Tibial artery (tissue), 4 donors: Measurements from ENCODE around the gene SCNN1B.
"Not testable (repeated sequence)": the region's sequence is repeated elsewhere in the genome, so short reads cannot be mapped to it uniquely, and the experiment has no call there.

Source experiments
- DNase-seq, 2 donors: peaks; one replicate each; pipeline ENCODE4 v3.0.0-alpha.2; 2019
- H3K27ac ChIP-seq, 2 donors: fragments of 200-600 bp; sonication (generic) in 1 of 2; 1 replicate in 1 of 2; 2 replicates in 1 of 2; pipeline ENCODE4 v1.5.1; 2018 to 2019; ENCODE audit warnings: mild to moderate bottlenecking in 1 of 2
- H3K27me3 ChIP-seq, 2 donors: fragments of 200-600 bp; sonication (generic) in 1 of 2; one replicate each; pipeline versions ENCODE4 v1.5.1 to v1.6.0; 2016 to 2019
- H3K36me3 ChIP-seq, 3 donors: fragments of 200-600 bp; sonication (generic) in 2 of 3; one replicate each; pipeline ENCODE4 v1.5.1; 2016 to 2019; ENCODE audit warnings: mild to moderate bottlenecking in 2 of 3
- H3K4me1 ChIP-seq, 4 donors: fragments of 200-600 bp; sonication (generic) in 2 of 4; 1 replicate in 3 of 4; 2 replicates in 1 of 4; pipeline ENCODE4 v1.5.1; 2016 to 2019
- H3K4me3 ChIP-seq, 2 donors: fragments of 200-600 bp; sonication (generic) in 1 of 2; 1 replicate in 1 of 2; 2 replicates in 1 of 2; pipeline ENCODE4 v1.5.1; 2018 to 2019; ENCODE audit warnings: mild to moderate bottlenecking in 2 of 2
- H3K9me3 ChIP-seq, 3 donors: fragments of 200-600 bp; sonication (generic) in 1 of 3; one replicate each; pipeline ENCODE4 v1.5.1; 2016 to 2019
- CTCF ChIP-seq, 2 experiments: fragments of 200-600 bp in 1 of 2; fragments of 450-650 bp in 1 of 2; IDR thresholded peaks; one replicate each; pipeline ENCODE4 v1.5.1; 2017 to 2019; ENCODE audit warnings: antibody characterized with exemption in 2 of 2, mild to moderate bottlenecking in 1 of 2, moderate library complexity in 1 of 2
- intact Hi-C: fragments of 100-400 bp; cut with DNase I; formaldehyde crosslinking; loops from one replicate; pipeline ENCODE4 v1.15.0; 2023; ENCODE audit warnings: low total_unique reads

Gene SCNN1B

GRCh38 chr16:23302045-23302956, at the start of gene SCNN1B:
Gene SCNN1B (plus strand): TSS chr16:23302302. CDS start chr16:23348600, 46,298 bp downstream.
- Histone ChIP-seq H3K27ac (no peak within 1 kb of the TSS), H3K9me3 (no peaks in the 10 kb centered on the region), H3K27me3 (peaks cover 0 to 30% of the 10 kb centered on the region in 2 donors), H3K4me3 (peak within 1 kb of the TSS; percentile 11 to 16), H3K36me3 (no peaks in the 10 kb centered on the region), H3K4me1 (peaks cover 0 to 9% (median 2%) of the 10 kb centered on the region in 4 donors)
- TF ChIP-seq CTCF (IDR thresholded peaks at IDR 0.05): no peak
- DNase-seq: no peak
- intact Hi-C loops: no loop called here

GRCh38 chr16:23252310-23252709, 49.8 kb upstream of the SCNN1B start:
- intact Hi-C loops: no loop called here
- Histone ChIP-seq H3K27me3 (peaks cover 0 to 9% of the 10 kb centered on the region in 2 donors), H3K36me3 (no peaks in the 10 kb centered on the region), H3K9me3 (no peaks in the 10 kb centered on the region), H3K4me1 (peaks cover 0 to 20% (median 13%) of the 10 kb centered on the region in 4 donors), H3K27ac (no peak overlapping the region), H3K4me3 (no peak overlapping the region)
- TF ChIP-seq CTCF (IDR thresholded peaks at IDR 0.05): no peak
- DNase-seq: no peak

GRCh38 chr16:23253650-23254049, 48.5 kb upstream of the SCNN1B start:
- H3K4me3 ChIP-seq, H3K27me3 ChIP-seq, intact Hi-C loops, DNase-seq, H3K4me1 ChIP-seq, H3K9me3 ChIP-seq, H3K27ac ChIP-seq, H3K36me3 ChIP-seq: not testable (repeated sequence)

- Histone ChIP-seq H3K4me3 (no peak overlapping the region), H3K4me1 (peaks cover 0 to under 1% (median 0%) of the 10 kb centered on the region in 4 donors), H3K36me3 (no peaks in the 10 kb centered on the region), H3K27ac (no peak overlapping the region), H3K9me3 (no peaks in the 10 kb centered on the region), H3K27me3 (peaks cover 0 to 9% of the 10 kb centered on the region in 2 donors)
- DNase-seq: no peak
- no peak for TF ChIP-seq CTCF (IDR thresholded peaks at IDR 0.05)
- intact Hi-C loops: no loop called here
Measured at GRCh38 chr16:23254338-23254737, 47.8 kb upstream of the SCNN1B start.

GRCh38 chr16:23255000-23255399, 47.1 kb upstream of the SCNN1B start:
- H3K27ac ChIP-seq: no peak overlapping the region
- DNase-seq: no peak
- peaks cover 0 to 9% of the 10 kb centered on the region in 2 donors for H3K27me3 ChIP-seq
- no peaks in the 10 kb centered on the region for H3K9me3 ChIP-seq
- TF ChIP-seq CTCF (IDR thresholded peaks at IDR 0.05): no peak
- H3K4me1 ChIP-seq: no peaks in the 10 kb centered on the region
- intact Hi-C loops: no loop called here
- H3K4me3 ChIP-seq: no peak overlapping the region
- H3K36me3 ChIP-seq: no peaks in the 10 kb centered on the region

- H3K27me3 ChIP-seq: peaks cover 0 to 9% of the 10 kb centered on the region in 2 donors
- no peak overlapping the region for H3K4me3 ChIP-seq
- no peak overlapping the region for H3K27ac ChIP-seq
- no peaks in the 10 kb centered on the region for H3K9me3 ChIP-seq
- intact Hi-C loops: no loop called here
- no peaks in the 10 kb centered on the region for H3K4me1 ChIP-seq
- DNase-seq: no peak
- no peak for TF ChIP-seq CTCF (IDR thresholded peaks at IDR 0.05)
- no peaks in the 10 kb centered on the region for H3K36me3 ChIP-seq
Measured at GRCh38 chr16:23256440-23256839, 45.7 kb upstream of the SCNN1B start.
